Mesenchymal stem cell (in vitro differentiated cells and primary cell): ENCODE measurements around the gene PCDHGA1.

Source experiments
- DNase-seq: peaks from one replicate; pipeline ENCODE4 v3.0.0-alpha.2; 2013
- H2AFZ ChIP-seq: one replicate; pipeline ENCODE4 v1.6.1; 2013; ENCODE audit warnings: low read depth, mild to moderate bottlenecking, control low read depth, inconsistent platforms, low read length, moderate library complexity
- H2AK5ac ChIP-seq: 2 replicates; pipeline ENCODE4 v1.6.1; 2013; ENCODE audit warnings: low read length, moderate library complexity, mild to moderate bottlenecking, inconsistent platforms; ENCODE audit not compliant: severe bottlenecking
- H2BK120ac ChIP-seq: one replicate; pipeline ENCODE4 v1.6.1; 2013; ENCODE audit warnings: low read depth, mild to moderate bottlenecking, inconsistent platforms, low read length, moderate library complexity
- H2BK12ac ChIP-seq, 2 experiments: one replicate each; pipeline ENCODE4 v1.6.1; 2013; ENCODE audit warnings: inconsistent platforms in 2 of 2, low read length in 2 of 2, mild to moderate bottlenecking in 2 of 2, moderate library complexity in 2 of 2, control low read depth in 1 of 2
- H2BK15ac ChIP-seq: one replicate; pipeline ENCODE4 v1.6.1; 2013; ENCODE audit warnings: mild to moderate bottlenecking, low read depth, inconsistent platforms; ENCODE audit not compliant: poor library complexity, severe bottlenecking
- H2BK5ac ChIP-seq: 2 replicates; pipeline ENCODE4 v1.6.1; 2013; ENCODE audit warnings: low read depth, mild to moderate bottlenecking, low read length, control low read depth, inconsistent platforms; ENCODE audit not compliant: poor library complexity, severe bottlenecking
- H3K14ac ChIP-seq, 2 experiments: one replicate each; pipeline ENCODE4 v1.6.1; 2013; ENCODE audit warnings: inconsistent platforms in 2 of 2, low read length in 2 of 2, control low read depth in 1 of 2, mild to moderate bottlenecking in 1 of 2, moderate library complexity in 1 of 2
- H3K18ac ChIP-seq, 2 experiments: one replicate each; pipeline ENCODE4 v1.6.1; 2013; ENCODE audit warnings: inconsistent platforms in 2 of 2, low read length in 2 of 2, control low read depth in 1 of 2, low read depth in 1 of 2, mild to moderate bottlenecking in 1 of 2
- H3K23ac ChIP-seq, 2 experiments: one replicate each; pipeline ENCODE4 v1.6.1; 2013; ENCODE audit warnings: inconsistent platforms in 2 of 2, low read length in 2 of 2, mild to moderate bottlenecking in 2 of 2, moderate library complexity in 2 of 2, control low read depth in 1 of 2
- H3K27ac ChIP-seq: 2 replicates; pipeline ENCODE4 v1.5.1; 2013; ENCODE audit warnings: mild to moderate bottlenecking, moderate library complexity, low read length, control low read depth, inconsistent platforms; ENCODE audit not compliant: poor library complexity, severe bottlenecking
- H3K27me3 ChIP-seq, 2 experiments: 2 replicates each; pipeline versions ENCODE4 v1.6.1 to v1.7.0; 2013; ENCODE audit warnings: low read length in 2 of 2, mild to moderate bottlenecking in 2 of 2, moderate library complexity in 2 of 2, control low read depth in 1 of 2, inconsistent platforms in 1 of 2; ENCODE audit not compliant: control insufficient read depth in 1 of 2, insufficient read depth in 1 of 2
- H3K36me3 ChIP-seq, 2 experiments: 2 replicates each; pipeline versions ENCODE4 v1.6.1 to v1.7.0; 2013; ENCODE audit warnings: low read length in 2 of 2, control low read depth in 1 of 2, inconsistent platforms in 1 of 2, low read depth in 1 of 2, mild to moderate bottlenecking in 1 of 2; ENCODE audit not compliant: insufficient read depth in 2 of 2, control insufficient read depth in 1 of 2
- H3K4ac ChIP-seq, 2 experiments: one replicate each; pipeline ENCODE4 v1.6.1; 2013; ENCODE audit warnings: inconsistent platforms in 2 of 2, low read length in 2 of 2, mild to moderate bottlenecking in 2 of 2, moderate library complexity in 2 of 2, control low read depth in 1 of 2, low read depth in 1 of 2
- H3K4me1 ChIP-seq: 2 replicates; pipeline ENCODE4 v1.6.1; 2013; ENCODE audit warnings: low read depth, low read length, control low read depth; ENCODE audit not compliant: control insufficient read depth, insufficient read depth
- H3K4me2 ChIP-seq: 2 replicates; pipeline ENCODE4 v1.6.1; 2013; ENCODE audit warnings: low read length, mild to moderate bottlenecking, inconsistent platforms; ENCODE audit not compliant: poor library complexity, severe bottlenecking
- H3K4me3 ChIP-seq, 2 experiments: 2 replicates each; pipeline versions ENCODE4 v1.5.1 to v1.7.0; 2013; ENCODE audit warnings: low read length in 2 of 2, mild to moderate bottlenecking in 2 of 2, control low read depth in 1 of 2, low read depth in 1 of 2; ENCODE audit not compliant: insufficient read depth in 1 of 2
- H3K79me1 ChIP-seq: replicated peaks from 2 replicates; pipeline ENCODE4 v1.6.1; 2013; ENCODE audit warnings: mild to moderate bottlenecking, control low read depth, low read length, inconsistent platforms; ENCODE audit not compliant: poor library complexity, severe bottlenecking
- H3K9ac ChIP-seq: 2 replicates; pipeline ENCODE4 v1.7.0; 2013; ENCODE audit warnings: mild to moderate bottlenecking, low read length, moderate library complexity
- H3K9me3 ChIP-seq: 2 replicates; pipeline ENCODE4 v1.7.0; 2013; ENCODE audit warnings: mild to moderate bottlenecking, low read length; ENCODE audit not compliant: control insufficient read depth
- H4K8ac ChIP-seq: one replicate; pipeline ENCODE4 v1.6.1; 2013; ENCODE audit warnings: inconsistent platforms, mild to moderate bottlenecking, low read length, moderate library complexity
- H4K91ac ChIP-seq: one replicate; pipeline ENCODE4 v1.6.1; 2013; ENCODE audit warnings: mild to moderate bottlenecking, low read length, inconsistent platforms
- WGBS: methylation state at CpG from one replicate; pipeline ENCODE4 v1.1.7; 2013; ENCODE audit warnings: mixed read lengths; 5-methylcytosine and 5-hydroxymethylcytosine counted together

PCDHGA1 gene

GRCh38 chr5:141349917-141350619 is 19.8 kb downstream of the PCDHGA1 start, which contains the start of gene PCDHGB1:
PCDHGB1 (plus strand) TSS chr5:141350099; CDS start chr5:141350261, 162 bp downstream.
- no peak within 1 kb of the TSS for H3K14ac ChIP-seq
- no peaks in the 10 kb centered on the region for H3K79me1 ChIP-seq
- no peak within 1 kb of the TSS for H2BK15ac ChIP-seq
- H3K23ac ChIP-seq, result no peak within 1 kb of the TSS
- no peak within 1 kb of the TSS for H2BK120ac ChIP-seq
- no peaks in the 10 kb centered on the region for H3K36me3 ChIP-seq
- no peak within 1 kb of the TSS for H3K4ac ChIP-seq
- H3K9ac ChIP-seq, result no peak within 1 kb of the TSS
- 67% methylated on average over 29 of the region's 29 CpGs for WGBS
- H3K9me3 ChIP-seq, result peaks cover 53% of the 10 kb centered on the region
- peak; percentile 15 for DNase-seq
- no peak within 1 kb of the TSS for H2AFZ ChIP-seq
- no peak within 1 kb of the TSS for H2BK5ac ChIP-seq
- H4K8ac ChIP-seq, result no peak within 1 kb of the TSS
- H3K27ac ChIP-seq, result no peak within 1 kb of the TSS
- H2BK12ac ChIP-seq, result no peak within 1 kb of the TSS
- no peak within 1 kb of the TSS for H2AK5ac ChIP-seq
- no peak within 1 kb of the TSS for H4K91ac ChIP-seq
- H3K18ac ChIP-seq, result no peak within 1 kb of the TSS
- H3K4me3 ChIP-seq, result peak within 1 kb of the TSS in 1 of 2 experiments; percentile 50
- H3K27me3 ChIP-seq, result no peaks in the 10 kb centered on the region
- peaks cover 1% of the 10 kb centered on the region for H3K4me1 ChIP-seq
- H3K4me2 ChIP-seq, result no peak within 1 kb of the TSS

GRCh38 chr5:141351591-141351990 is 21.3 kb downstream of the PCDHGA1 start:
- Histone ChIP-seq H3K9me3 (peaks cover 57% of the 10 kb centered on the region), H3K4me3 (no peak overlapping the region), H2BK5ac (no peak overlapping the region), H3K14ac (no peak overlapping the region), H2BK120ac (no peak overlapping the region), H4K8ac (no peak overlapping the region), H3K27me3 (no peaks in the 10 kb centered on the region), H2AFZ (no peak overlapping the region), H3K36me3 (no peaks in the 10 kb centered on the region), H3K27ac (no peak overlapping the region), H3K4me2 (no peak overlapping the region), H3K23ac (no peak overlapping the region), H2BK15ac (no peak overlapping the region), H3K79me1 (no peaks in the 10 kb centered on the region), H4K91ac (no peak overlapping the region), H2AK5ac (no peak overlapping the region), H3K4ac (no peak overlapping the region), H3K18ac (no peak overlapping the region), H2BK12ac (no peak overlapping the region), H3K4me1 (peaks cover 1% of the 10 kb centered on the region), H3K9ac (no peak overlapping the region)
- DNase-seq, result no peak
- 92% methylated on average over 20 of the region's 36 CpGs for WGBS

GRCh38 chr5:141354900-141355469 is 24.7 kb downstream of the PCDHGA1 start, which contains the start of gene PCDHGA4:
PCDHGA4 (plus strand) TSS chr5:141355021; CDS start chr5:141355108, 87 bp downstream.
- Histone ChIP-seq H3K23ac (no peak within 1 kb of the TSS), H2BK5ac (no peak within 1 kb of the TSS), H3K36me3 (no peaks in the 10 kb centered on the region), H4K8ac (no peak within 1 kb of the TSS), H3K27me3 (no peaks in the 10 kb centered on the region), H3K4me1 (peaks cover 1% of the 10 kb centered on the region), H3K9ac (peak within 1 kb of the TSS; percentile 67), H2AK5ac (no peak within 1 kb of the TSS), H2BK12ac (no peak within 1 kb of the TSS), H3K4me3 (peak within 1 kb of the TSS in 1 of 2 experiments; percentile 73), H4K91ac (no peak within 1 kb of the TSS), H3K4ac (no peak within 1 kb of the TSS), H3K27ac (no peak within 1 kb of the TSS), H2AFZ (no peak within 1 kb of the TSS), H3K14ac (no peak within 1 kb of the TSS), H2BK120ac (no peak within 1 kb of the TSS), H3K4me2 (no peak within 1 kb of the TSS), H3K79me1 (no peaks in the 10 kb centered on the region), H2BK15ac (no peak within 1 kb of the TSS), H3K9me3 (peaks cover 69% of the 10 kb centered on the region), H3K18ac (no peak within 1 kb of the TSS)
- DNase-seq, result no peak
- WGBS, result 88% methylated on average over 29 of the region's 29 CpGs

DNA sequence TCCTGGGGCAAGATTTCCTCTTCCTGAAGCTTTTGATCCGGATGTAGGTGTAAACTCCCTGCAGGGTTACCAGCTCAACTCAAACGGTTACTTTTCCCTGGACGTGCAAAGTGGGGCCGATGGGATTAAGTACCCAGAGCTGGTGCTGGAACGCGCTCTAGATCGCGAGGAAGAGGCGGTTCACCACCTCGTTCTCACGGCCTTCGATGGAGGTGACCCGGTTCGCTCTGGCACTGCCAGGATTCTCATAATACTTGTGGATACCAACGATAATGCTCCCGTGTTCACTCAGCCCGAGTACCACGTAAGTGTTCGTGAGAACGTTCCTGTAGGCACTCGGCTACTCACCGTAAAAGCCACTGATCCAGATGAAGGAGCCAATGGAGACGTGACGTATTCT is 25.3 kb downstream of the PCDHGA1 start:
- Histone ChIP-seq H4K91ac (no peak overlapping the region), H3K4me2 (no peak overlapping the region), H3K18ac (no peak overlapping the region), H3K14ac (no peak overlapping the region), H3K27ac (no peak overlapping the region), H2AK5ac (no peak overlapping the region), H2BK120ac (no peak overlapping the region), H2AFZ (no peak overlapping the region), H2BK12ac (no peak overlapping the region), H3K23ac (no peak overlapping the region), H3K4ac (no peak overlapping the region), H4K8ac (no peak overlapping the region), H3K79me1 (no peaks in the 10 kb centered on the region), H3K4me1 (peaks cover 1% of the 10 kb centered on the region), H3K9ac (no peak overlapping the region), H3K4me3 (peak overlapping the region in 1 of 2 experiments; percentile 73), H2BK5ac (no peak overlapping the region), H3K9me3 (peaks cover 69% of the 10 kb centered on the region), H3K27me3 (no peaks in the 10 kb centered on the region), H2BK15ac (no peak overlapping the region), H3K36me3 (no peaks in the 10 kb centered on the region)
- 94% methylated on average over 24 of the region's 24 CpGs for WGBS
- DNase-seq, result no peak
